NCI-H2107 treated with DMSO at 0.1 percent for 48 hours (cell line): ENCODE results near the gene APOBEC3H.

Source experiments
- DNase-seq: peaks from one replicate; lab custom pipeline; 2025; ENCODE audit not compliant: unreplicated experiment; lab: John Stamatoyannopoulos, UW

The APOBEC3H gene

DNA sequence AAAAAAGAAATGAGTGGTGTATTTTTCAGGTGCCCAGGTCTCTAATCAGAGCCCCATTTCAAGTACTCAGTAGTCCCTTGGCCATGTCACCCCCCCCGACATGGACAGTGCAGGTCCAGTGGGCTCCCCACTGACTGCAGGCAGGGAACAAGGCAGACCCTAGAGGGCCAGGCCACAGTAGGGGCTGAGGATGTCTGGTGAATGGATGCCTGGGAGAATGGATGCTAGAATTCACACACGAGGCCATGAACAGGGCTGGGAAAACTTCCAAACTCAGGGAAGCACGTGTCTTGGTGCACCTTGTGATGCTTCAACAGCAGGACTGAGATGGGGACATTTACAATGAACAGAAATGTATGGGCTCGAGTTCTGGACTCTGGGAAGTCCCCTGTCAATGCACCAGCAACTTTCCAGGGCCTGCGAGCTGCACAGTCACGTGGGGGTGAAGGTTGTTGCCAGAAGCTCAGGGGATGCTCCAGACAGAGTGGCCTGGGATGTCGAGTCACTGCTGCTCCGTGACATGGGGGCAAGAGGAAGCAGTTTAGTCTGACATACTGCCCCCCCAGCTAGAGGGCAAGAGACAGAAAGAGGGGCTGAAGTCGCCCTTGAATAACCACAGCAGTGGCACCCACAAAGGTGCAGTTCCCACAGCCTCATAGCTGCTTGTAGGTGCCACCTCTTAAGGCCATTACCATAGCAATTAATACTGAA, 16.8 kb upstream of the APOBEC3H start:
- no peak for DNase-seq

DNA sequence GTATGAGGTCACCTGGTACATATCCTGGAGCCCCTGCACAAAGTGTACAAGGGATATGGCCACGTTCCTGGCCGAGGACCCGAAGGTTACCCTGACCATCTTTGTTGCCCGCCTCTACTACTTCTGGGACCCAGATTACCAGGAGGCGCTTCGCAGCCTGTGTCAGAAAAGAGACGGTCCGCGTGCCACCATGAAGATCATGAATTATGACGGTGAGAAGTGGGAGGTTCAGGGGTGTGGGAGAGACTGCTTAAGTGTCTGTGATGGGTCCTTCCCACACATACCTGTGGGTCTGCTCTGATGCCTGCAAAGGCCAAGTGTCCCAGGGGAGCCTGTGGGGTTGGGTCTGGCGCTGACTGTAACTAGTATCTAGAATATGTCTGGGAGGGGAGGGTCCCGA, 16.0 kb upstream of the APOBEC3H start:
- no peak for DNase-seq

DNA sequence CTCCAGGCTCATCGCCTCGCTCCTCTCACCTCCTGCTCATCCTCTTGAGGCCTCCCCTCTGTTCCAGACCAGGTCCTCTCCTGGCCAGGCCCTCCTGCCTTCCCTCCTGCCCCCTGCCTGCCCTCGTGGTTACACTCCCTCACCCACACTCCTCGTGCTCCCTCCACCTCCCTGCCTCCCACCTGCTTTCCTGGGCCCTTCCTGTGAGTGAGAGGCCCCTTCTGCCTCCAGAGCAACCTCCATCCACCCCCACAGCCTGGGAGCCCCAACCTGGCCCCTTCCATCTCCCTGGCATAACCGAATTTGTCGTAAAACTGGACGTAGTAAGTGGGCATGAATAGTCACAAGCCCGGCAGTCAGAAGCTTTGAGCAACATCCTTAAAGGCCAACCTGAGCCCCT, 15.4 kb upstream of the APOBEC3H start:
- no peak for DNase-seq

DNA sequence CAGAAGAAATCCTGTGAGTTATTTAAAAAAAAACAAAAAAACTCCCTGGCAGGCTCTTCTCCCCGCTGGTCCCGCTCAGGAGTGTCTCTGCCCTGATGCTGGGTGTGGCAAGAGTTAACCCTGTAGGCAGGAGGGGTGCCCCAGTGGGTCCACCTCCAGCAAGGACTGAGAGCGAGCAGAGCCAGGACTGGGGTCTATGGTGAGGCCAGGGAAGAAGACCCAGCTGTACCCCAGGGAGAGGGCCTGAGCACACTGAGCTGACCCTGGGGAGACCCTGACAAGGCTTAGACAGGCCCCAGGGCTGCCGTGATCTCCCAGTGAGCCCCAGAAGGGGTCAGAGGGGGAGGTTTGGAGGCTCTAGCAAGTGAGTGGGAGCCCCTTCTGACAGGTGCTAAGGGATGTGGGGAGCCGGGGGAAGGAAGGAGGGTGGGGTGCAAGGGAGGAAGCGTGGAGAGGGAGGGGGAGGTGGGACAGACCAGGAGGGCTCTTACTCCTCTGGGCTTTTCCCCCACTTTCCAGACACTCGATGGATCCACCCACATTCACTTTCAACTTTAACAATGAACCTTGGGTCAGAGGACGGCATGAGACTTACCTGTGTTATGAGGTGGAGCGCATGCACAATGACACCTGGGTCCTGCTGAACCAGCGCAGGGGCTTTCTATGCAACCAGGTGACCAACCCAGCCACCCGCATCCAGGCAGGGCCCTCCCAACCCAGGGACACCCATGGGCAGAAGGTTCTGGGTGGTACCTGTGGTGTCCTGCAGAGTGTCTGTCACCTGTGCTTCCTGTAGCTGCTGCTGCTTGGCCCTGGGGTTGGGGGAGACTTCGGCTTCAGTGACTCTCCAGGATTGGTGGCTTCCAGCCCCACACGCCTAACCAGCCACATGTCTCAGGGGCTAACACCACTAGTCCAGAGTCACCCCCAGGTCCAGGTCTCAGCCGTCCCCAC, 13.6 kb upstream of the APOBEC3H start:
- DNase-seq, result no peak

DNA sequence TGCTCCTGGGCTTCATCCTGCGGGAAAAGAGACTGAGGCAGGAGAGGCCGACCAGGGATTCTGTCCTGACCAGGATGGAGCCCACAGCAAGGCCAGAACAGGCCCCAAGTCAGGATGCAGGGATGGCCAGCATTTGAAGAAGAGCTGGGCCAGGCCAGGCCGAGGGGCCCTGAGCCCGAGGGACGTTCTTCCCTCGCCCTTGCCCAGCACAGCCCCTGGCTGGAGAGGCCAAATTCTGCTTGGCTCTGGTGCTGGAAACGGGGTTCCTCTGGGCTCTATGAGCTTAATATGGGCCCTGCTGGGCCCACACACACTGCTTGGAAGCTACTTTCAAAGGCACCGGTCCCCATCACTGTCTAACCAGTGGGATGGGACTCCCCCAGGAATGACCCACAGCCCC, 12.4 kb upstream of the APOBEC3H start:
- DNase-seq, result no peak

DNA sequence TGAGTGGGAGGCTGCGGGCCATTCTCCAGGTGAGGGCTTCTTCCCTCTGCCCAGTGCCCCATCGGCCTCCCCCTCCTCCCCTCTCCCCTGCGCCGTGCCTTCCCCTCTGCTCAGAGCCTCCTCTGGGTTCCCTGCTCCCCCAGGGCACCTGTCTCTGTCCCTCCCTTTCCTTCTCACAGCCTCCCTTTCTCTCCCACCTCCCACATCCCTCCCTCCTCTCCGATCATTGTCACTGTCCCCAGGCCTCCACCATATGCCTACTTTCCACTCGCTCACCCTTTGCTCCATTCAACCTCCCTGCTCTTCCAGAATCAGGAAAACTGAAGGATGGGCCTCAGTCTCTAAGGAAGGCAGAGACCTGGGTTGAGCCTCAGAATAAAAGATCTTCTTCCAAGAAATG, 9.9 kb upstream of the APOBEC3H start:
- DNase-seq, result no peak

DNA sequence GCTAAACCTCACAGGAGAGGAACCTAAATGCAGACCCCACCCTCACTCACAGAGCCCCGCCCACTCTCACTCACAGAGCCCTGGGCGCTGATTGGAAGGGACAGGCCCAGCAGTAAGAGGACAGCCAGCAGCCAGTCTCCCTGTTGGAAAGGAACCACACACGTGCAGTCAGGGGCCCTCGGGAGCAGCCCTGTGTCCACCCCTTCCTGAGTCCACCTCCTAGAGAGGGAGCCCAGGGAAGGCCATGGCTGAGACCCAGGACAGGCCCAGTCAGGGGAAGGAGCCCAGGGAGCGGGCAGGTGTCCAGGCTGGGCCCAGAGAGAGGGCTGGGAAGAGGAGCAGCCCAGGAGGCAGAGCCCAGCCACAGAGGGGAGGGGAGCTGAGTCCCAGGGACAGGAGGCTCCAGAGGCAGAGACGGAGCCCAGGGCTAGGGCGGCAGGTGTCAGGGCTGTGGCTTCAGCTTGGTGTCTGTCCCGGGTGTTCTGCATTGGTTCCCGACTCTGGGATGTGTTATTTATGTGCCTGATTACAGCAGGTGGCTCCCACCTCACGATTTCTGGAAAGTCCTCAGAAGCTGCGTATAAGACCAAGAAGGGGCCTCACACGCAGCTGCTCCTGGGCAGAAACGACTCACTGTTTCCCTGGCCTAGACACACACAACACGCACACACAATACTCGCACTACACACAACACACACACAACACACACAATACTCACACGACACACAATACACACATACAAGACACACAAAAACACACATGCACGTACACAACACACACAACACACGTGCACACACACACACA, 9.0 kb upstream of the APOBEC3H start:
- no peak for DNase-seq

DNA sequence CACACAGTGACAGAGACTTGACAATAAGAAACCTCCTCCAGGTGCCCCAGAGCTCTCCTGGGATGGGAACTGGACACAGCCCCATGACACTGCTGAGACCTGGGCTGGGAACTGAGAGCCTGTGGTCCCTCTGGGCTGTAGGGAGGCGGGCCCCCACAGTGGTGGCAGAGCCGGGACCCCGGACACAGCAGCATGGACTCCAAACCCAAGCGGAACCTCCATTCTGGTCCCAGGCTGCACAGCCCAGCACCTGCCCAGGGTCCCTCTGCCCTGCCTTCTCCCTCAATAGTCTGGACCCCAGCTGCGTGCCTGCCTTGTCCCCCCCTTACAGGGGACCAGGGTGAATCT, 8.4 kb upstream of the APOBEC3H start:
- DNase-seq, result no peak

DNA sequence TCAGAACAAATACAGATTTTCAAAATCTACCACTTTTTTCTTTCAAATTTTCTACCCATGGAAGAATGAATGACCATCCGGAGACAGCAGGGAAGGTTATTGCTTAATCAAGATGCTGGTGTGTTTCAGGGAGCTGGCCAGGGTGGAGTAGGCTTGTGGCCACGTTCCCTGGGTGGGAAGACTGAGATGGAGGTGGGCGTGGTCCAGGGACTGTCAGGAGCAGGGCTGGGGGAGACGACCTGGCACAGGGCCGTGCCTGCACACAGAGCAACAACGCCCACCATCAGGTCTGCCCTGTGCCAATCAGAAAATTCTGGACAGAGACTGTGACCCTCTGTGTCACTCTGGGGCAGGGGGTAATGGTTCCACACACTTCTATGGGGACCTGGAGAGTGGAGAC, 7.1 kb upstream of the APOBEC3H start:
- DNase-seq, result no peak

DNA sequence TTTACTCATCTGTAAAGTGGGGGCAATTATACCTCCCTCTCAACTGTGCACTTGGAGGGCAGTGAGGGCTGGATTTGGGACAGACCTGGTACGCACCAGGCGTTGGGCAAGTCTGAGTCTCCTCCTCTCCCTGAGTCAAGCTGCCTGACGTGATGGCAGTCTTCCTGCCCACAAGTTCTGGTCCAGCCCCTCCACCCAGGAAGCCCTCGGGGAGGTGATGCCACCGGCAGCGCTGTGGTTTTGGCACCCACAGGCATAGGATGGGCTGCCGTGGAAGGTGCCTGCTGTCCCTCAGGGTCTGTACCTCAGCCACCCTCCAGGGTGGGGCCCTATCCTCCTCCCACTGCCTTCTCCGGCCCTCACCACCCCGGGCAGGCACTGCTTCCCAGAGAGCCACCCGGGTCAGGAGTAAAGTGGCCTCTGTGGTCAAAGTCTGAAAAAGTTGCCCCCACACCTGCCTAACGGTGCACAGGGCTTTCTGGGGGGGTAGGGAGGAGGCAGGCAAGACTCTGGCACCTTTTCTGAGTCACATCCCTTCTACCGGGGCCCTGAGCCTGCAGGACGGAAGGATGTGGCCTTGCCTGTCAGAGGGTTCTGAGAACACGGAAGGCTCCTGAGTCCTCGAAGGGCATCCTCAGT, 6.5 kb upstream of the APOBEC3H start:
- no peak for DNase-seq

DNA sequence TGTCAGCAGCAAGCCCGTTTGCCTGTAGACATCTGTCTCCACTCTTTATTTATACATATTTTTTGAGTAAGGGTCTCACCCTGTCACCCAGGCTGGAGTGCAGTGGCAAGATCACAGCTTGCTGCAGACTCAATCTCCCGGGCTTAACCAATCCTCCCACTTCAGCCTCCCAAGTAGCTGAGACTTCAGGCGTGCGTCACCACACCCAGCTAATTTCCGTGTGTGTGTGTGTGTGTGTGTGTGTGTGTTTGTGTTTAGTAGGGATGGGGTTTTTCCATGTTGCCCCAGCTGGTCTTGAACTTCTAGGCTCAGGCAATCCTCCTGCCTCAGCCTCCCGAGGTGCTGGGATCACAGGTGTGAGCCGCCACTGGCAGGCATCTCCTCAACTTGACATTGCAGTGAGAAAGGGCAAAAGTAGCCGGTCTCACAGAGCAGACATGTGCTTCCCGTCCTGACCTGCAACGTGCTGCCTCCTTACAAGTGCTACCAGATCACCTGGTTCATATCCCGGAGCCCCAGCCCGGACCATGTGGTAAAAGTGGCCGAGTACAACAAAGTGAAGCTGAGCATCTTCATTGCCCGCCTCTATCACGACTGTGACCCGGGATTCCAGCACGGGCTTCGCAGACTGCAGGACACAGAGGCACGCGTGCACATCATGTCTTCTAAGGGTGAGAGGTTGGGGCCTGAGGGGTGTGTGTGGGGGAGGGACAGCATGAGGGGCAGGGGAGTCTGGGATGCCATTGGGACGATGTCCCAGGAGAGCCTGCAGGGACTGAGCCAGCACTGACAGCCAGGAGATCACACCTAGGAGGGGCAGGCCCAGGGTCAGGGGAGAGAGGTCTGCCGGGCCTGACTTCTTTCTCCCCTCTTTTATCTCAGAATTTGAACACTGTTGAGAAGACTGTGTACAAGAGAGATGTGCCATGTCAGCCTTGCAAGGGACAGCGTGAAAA, 5.6 kb upstream of the APOBEC3H start:
- DNase-seq, result no peak

DNA sequence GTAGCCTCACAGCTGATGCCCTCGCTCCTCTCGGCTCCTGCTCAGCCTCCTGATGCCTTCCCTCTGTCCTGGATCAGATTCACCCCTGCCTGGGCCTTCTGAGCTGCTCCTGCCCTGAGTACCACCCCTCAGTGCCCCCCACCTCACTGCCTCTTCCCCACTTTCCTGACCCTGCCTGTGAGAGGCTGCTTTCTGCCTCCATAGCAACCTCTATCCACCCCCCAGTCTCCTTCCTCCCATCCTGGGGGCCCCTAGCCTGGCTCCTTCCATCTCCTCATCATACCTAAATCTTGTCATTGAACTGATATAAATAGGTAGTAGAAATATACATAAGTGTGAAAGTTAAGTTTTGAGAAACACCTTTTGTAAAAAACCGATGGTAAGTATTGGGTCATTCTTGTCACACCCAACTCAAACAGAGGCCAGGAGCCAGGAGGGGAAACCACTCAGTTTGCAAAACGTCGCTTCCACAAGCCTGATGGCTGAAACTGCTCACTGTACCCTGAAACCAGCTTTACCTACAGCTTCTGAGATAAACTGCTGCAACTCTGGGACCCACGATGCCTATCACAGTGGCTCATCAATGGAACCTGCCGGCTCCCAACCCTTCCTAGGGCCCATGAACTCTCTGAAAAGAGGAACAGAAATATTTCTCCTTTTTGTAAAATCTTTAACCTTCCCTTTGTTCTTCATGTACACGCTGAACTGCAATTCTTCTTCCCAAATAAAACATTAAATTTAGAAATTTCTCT, 4.8 kb upstream of the APOBEC3H start:
- DNase-seq, result no peak

DNA sequence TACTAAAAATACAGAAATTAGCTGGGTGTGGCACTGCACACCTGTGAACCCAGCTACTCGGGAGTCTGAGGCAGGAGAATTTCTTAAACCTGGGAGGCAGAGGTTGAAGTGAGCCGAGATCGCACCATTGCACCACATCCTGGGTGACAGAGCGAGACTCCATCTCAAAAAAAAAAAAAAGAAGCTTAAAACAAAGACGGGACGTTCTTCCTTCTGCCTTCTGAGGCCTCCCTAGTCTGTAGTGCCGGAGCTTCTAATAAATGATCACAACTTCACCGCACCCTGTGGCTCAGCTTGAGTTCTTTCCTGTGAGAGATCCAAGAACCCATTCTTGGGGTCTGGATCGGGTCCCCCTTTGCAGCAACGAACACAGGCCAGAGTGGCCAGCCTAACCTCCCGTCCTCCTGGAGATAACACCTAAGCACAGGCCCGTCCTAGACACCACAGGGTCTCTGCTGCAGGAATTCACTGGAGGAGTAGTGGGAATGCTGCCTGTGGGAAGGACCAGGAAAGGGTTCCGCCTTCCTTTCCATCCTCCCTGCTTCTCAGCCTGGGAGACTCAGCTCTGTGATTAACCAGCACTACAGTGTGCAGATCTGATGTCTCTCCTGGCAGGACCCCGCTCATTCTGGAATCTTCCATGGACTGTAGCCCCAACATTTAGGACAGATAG, 2.2 kb upstream of the APOBEC3H start:
- no peak for DNase-seq

DNA sequence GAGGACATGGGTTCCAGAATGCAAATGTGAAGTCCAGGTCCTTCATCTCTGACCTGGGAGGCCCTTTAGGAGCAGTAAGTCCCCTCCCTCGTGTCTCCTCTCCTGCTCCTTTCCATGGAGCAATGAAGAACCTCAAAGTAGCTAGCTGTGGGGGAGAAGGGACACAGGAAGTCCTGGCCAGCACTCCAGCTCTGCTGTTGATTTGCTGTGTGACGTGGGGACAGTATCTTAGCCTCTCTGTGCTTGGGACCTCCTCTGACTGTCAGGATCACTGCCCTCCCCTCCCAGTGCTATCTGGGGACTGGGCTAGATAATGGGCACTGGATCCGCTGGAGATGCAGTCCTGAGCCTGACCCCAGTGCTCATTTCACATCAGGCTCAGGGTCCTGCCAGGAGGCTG, 1.1 kb upstream of the APOBEC3H start:
- DNase-seq, result no peak

DNA sequence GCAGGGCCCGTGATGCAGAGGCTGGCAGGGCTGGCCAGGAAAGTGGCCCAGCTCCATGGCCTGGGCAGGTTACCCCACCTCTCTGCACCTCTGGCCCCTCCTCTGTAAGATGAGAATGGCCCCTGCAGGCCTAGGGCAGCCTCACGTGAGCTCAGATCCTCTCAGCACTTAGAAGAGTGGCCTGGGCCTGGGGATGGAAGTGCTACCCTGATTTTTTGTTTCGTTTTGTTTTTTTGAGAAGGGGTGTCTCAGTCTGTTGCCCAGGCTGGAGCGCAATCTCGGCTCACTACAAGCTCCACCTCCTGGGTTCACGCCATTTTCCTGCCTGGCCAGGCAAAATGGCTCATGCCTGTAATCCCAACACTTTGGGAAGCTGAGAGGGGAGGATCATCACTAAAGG, 982 bp downstream of the APOBEC3H start:
- DNase-seq, result peak; percentile 14

DNA sequence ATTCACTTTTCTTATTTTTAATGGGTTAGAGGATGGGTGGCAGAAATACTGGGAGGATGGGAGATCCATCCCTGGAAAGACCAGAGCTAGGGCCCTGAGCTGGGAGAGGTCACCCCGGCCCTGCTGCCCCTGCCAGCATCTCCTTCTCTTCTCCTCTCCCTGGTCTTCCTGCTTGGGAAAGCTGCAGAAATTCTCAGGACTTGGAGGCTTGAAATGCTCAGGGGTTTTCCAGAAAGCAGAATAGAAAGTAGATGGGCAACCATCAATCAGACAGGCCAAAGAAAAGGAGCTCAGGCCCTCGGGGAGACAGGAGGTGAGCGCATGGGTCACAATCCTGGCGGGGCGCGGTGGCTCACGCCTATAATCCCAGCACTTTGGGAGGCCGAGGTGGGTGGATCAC, 1.5 kb downstream of the APOBEC3H start:
- no peak for DNase-seq

DNA sequence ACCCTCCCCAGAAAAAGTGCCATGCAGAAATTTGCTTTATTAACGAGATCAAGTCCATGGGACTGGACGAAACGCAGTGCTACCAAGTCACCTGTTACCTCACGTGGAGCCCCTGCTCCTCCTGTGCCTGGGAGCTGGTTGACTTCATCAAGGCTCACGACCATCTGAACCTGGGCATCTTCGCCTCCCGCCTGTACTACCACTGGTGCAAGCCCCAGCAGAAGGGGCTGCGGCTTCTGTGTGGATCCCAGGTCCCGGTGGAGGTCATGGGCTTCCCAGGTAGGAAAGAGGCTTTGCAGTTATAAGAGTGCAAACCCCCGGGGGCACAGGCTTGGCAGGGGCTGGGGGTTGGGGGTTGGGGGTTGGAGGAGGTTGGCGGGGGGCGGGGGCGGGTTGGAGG, 4.2 kb downstream of the APOBEC3H start:
- no peak for DNase-seq

DNA sequence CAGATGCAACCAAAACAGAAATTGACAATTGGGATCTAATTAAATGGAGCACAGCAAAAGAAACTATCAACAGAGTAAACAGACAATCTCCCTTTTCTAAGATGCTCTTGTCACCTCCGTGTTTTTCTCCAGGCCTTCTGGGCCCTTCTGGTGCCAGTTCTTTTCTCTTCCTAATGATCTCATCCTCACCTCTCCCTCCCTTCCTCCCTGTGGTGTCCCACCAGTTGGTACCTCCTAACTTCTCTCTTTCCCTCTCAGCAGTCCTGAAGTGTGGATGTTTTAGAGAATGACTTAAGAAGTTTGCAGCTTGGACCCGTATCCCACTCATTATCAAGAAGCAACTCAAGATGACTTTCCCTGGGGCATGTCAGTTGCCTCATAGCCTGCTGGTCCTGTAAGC, 6.4 kb downstream of the APOBEC3H start:
- DNase-seq, result no peak

DNA sequence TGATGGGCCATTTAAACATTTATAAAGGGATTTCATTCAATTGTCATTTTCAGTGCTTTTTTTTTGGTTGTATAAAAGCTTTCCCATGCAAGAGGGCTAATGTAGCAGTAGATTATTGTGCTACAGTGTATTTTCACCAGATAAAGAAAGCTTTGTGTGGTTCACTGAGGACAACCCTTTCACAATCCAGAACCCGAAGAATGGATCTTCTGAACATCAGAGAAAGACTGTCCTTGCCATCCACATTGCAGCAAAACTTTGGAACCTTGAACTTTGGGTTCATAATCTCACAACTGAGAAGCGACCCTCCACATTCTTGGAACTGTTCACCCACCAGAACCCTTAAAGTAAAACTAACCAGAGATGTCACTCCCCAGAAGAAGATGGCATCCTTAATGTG, 9.3 kb downstream of the APOBEC3H start:
- no peak for DNase-seq
